ENCODE measurements around the gene BRINP2. TPM values are rescaled to one million over a fixed set of nuclear protein-coding genes. Genes with fewer than 3 reads are reported as not detected.
"Not testable (repeated sequence)": the region's sequence is repeated elsewhere in the genome, so short reads cannot be mapped to it uniquely, and the experiment has no call there.

BRINP2 gene
- total RNA-seq, 4 donors from 2014 or later = not detected

GRCh38 chr1:177311111-177311510, 140.4 kb downstream of the BRINP2 start:
- Histone ChIP-seq H3K4me3 (no peak overlapping the region), H3K36me3 (no peaks in the 10 kb centered on the region), H3K27me3 (no peaks in the 10 kb centered on the region), H3K27ac (no peak overlapping the region), H3K9me3 (no peaks in the 10 kb centered on the region), H3K4me1 (no peaks in the 10 kb centered on the region)
- in situ Hi-C loops (cut with MboI; ENCODE audit: low sequenced_read_pairs in 4 of 4) (no loop called here), intact Hi-C loops (cut with DNase I; ENCODE audit: low total_unique reads) (no loop called here)
- ATAC-seq = no peak
- TF ChIP-seq POLR2A (IDR thresholded peaks at IDR 0.05) (no peak), CTCF (IDR thresholded peaks at IDR 0.05 in 4 of 5, conservative IDR thresholded peaks at IDR 0.05 in 1 of 5) (no peak)
- DNase-seq = no peak

GRCh38 chr1:177311586-177311985, 140.8 kb downstream of the BRINP2 start:
- no peaks in the 10 kb centered on the region for H3K27me3 ChIP-seq
- H3K9me3 ChIP-seq = no peaks in the 10 kb centered on the region
- in situ Hi-C loops (cut with MboI; ENCODE audit: low sequenced_read_pairs in 4 of 4) (no loop called here), intact Hi-C loops (cut with DNase I; ENCODE audit: low total_unique reads) (no loop called here)
- DNase-seq (no peak), ATAC-seq (no peak)
- no peaks in the 10 kb centered on the region for H3K4me1 ChIP-seq
- H3K4me3 ChIP-seq = no peak overlapping the region
- no peaks in the 10 kb centered on the region for H3K36me3 ChIP-seq
- H3K27ac ChIP-seq = no peak overlapping the region
- TF ChIP-seq POLR2A (IDR thresholded peaks at IDR 0.05) (no peak), CTCF (IDR thresholded peaks at IDR 0.05 in 4 of 5, conservative IDR thresholded peaks at IDR 0.05 in 1 of 5) (no peak)

DNA sequence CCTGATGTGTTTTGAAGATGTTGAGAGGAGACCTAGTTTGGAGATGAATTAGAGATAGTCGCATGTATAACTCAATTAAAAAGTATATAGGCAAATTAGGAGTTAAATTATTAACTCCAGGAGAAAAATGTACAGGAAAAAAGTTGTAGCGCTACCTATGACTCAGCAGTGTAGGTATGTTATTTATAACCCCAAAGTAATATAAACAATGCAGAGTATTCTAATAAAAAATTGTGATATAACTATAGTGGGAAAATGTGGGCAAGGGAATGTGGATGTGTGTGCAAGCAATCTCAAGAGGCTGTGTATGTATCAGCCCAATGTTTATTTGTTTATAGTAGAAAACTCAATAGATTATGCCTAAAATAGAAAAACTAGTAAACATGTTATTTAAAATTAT, 144.5 kb downstream of the BRINP2 start:
- intact Hi-C loops (cut with DNase I; ENCODE audit: low total_unique reads) = no loop called here
- H3K27me3 ChIP-seq = no peaks in the 10 kb centered on the region
- in situ Hi-C loops (cut with MboI; ENCODE audit: low sequenced_read_pairs in 4 of 4) = no loop called here
- DNase-seq (no peak), ATAC-seq (no peak)
- TF ChIP-seq POLR2A (IDR thresholded peaks at IDR 0.05) (no peak), CTCF (IDR thresholded peaks at IDR 0.05 in 4 of 5, conservative IDR thresholded peaks at IDR 0.05 in 1 of 5) (no peak)
- no peak overlapping the region for H3K27ac ChIP-seq
- H3K4me3 ChIP-seq = no peak overlapping the region
- H3K4me1 ChIP-seq = no peaks in the 10 kb centered on the region
- no peaks in the 10 kb centered on the region for H3K9me3 ChIP-seq
- H3K36me3 ChIP-seq = no peaks in the 10 kb centered on the region

DNA sequence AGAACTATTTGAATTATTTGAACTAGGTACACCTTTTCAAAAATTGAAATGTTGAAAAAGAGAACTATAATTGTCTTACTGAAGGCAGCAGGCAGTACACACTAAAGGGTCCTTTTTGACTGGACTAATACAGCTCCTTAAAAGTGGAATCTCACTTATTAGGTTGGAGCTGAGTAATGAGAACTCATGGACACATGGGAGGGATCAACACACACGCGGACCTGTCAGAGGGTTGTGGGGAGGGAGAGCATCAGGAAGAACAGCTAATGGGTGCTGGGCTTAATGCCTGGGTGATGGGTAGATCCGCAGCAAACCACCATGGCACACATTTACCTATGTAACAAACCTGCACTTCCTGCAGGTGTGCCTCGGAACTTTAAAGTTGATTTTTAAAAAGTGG, 145.0 kb downstream of the BRINP2 start:
- H3K9me3 ChIP-seq = no peaks in the 10 kb centered on the region
- H3K4me3 ChIP-seq = no peak overlapping the region
- no peaks in the 10 kb centered on the region for H3K36me3 ChIP-seq
- ATAC-seq = no peak
- no peak for DNase-seq
- no peak overlapping the region for H3K27ac ChIP-seq
- intact Hi-C loops (cut with DNase I; ENCODE audit: low total_unique reads) (no loop called here), in situ Hi-C loops (cut with MboI; ENCODE audit: low sequenced_read_pairs in 4 of 4) (no loop called here)
- H3K27me3 ChIP-seq = no peaks in the 10 kb centered on the region
- TF ChIP-seq CTCF (IDR thresholded peaks at IDR 0.05 in 4 of 5, conservative IDR thresholded peaks at IDR 0.05 in 1 of 5) (no peak), POLR2A (IDR thresholded peaks at IDR 0.05) (no peak)
- H3K4me1 ChIP-seq = no peaks in the 10 kb centered on the region

DNA sequence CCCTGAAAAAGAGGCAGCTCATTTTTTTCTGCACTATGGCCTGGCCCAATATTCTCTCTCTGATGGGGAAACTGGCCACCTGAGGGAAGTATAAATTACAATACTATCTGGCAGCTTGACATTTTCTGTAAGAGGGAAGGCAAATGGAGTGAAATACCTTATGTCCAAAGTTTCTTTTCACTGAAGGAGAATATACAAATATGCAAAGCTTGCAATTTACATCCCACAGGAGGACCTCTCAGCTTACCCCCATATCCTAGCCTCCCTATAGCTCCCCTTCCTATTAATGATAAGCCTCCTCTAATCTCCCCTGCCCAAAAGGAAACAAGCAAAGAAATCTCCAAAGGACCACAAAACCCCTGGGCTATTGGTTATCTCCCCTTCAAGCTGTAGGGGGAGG, 150.7 kb downstream of the BRINP2 start:
- not testable (repeated sequence) for H3K9me3 ChIP-seq

More for the DNA sequence above, 150.7 kb downstream of the BRINP2 start:
- H3K4me1 ChIP-seq; H3K36me3 ChIP-seq; in situ Hi-C loops (cut with MboI; ENCODE audit: low sequenced_read_pairs in 4 of 4); DNase-seq; ATAC-seq; H3K4me3 ChIP-seq; intact Hi-C loops (cut with DNase I; ENCODE audit: low total_unique reads); H3K27me3 ChIP-seq; H3K27ac ChIP-seq: not testable (repeated sequence)
